ENCODE results near the gene GLA.
A peak's percentile ranks its signal among the peaks of the same experiment; 100 is the strongest.

The GLA gene

DNA sequence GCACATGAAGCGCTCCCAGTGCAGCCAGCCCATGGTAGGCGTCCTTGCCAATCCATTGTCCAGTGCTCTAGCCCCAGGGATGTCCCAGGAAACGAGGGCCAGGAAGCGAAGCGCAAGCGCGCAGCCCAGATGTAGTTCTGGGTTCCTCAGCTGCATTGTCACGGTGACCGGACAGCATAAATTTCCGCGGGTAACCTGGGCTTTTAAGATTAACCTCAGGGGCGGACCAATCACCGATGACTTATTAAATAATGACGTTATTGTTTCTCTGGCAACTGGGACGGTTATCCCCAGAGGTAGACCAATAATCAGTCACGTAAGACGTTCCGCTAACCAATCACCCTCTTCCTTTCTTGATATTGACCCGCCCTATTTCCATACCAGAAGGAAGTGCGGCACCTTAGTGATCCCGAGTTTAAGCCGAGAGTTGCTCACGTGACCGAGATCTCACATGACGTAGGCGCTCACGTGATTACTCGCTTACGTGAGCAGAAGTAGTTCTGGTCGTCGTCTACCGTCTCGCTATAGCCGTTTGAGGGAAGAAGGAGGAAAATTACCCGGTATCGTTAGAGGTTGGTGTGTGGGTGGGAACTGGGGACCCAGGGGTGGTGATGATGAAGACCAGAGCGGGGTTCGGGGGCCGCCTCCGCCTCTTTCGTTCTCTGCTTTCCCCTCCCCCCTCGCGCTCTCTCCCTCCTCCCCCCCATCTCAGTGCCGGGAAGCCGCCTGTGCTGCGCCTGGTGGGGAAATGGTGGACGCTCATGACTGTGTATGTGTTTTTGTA, at the start of gene GLA, which contains the start of gene HNRNPH2:
GLA (minus strand) TSS at position 178 of the 784 bp plus-strand sequence; CDS start at position 156, 22 bp downstream.
HNRNPH2 (plus strand) TSS at position 475 of the 784 bp plus-strand sequence. CDS start 3,767 bp downstream, outside the sequence.
- peak within 1 kb of the TSS; percentile 79 for H3K4me3 ChIP-seq (ENCODE audit: low read length)
- H3K27ac ChIP-seq (ENCODE audit: low read depth, low read length), result peak within 1 kb of the TSS; percentile 80
- no peaks in the 10 kb centered on the region for H4K20me1 ChIP-seq (ENCODE audit: control insufficient read depth, insufficient read depth, low read depth, low read length)
- no peaks in the 10 kb centered on the region for H3K27me3 ChIP-seq (ENCODE audit: control insufficient read depth, low read length)
- peaks cover 30% of the 10 kb centered on the region for H3K36me3 ChIP-seq (ENCODE audit: control insufficient read depth, low read length)
- no peak for TF ChIP-seq EZH2phosphoT487 (IDR thresholded peaks at IDR 0.05; ENCODE audit: borderline replicate concordance, low read length)
- TF ChIP-seq, protein P1, sequence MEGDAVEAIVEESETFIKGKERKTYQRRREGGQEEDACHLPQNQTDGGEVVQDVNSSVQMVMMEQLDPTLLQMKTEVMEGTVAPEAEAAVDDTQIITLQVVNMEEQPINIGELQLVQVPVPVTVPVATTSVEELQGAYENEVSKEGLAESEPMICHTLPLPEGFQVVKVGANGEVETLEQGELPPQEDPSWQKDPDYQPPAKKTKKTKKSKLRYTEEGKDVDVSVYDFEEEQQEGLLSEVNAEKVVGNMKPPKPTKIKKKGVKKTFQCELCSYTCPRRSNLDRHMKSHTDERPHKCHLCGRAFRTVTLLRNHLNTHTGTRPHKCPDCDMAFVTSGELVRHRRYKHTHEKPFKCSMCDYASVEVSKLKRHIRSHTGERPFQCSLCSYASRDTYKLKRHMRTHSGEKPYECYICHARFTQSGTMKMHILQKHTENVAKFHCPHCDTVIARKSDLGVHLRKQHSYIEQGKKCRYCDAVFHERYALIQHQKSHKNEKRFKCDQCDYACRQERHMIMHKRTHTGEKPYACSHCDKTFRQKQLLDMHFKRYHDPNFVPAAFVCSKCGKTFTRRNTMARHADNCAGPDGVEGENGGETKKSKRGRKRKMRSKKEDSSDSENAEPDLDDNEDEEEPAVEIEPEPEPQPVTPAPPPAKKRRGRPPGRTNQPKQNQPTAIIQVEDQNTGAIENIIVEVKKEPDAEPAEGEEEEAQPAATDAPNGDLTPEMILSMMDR (IDR thresholded peaks at IDR 0.05; ENCODE audit: low read depth, low read length, poor library complexity, severe bottlenecking), result no peak
- no peaks in the 10 kb centered on the region for H3K9me2 ChIP-seq (replicated peaks; ENCODE audit: control insufficient read depth, low read length)
- H3K79me2 ChIP-seq (ENCODE audit: control insufficient read depth, low read length), result peaks cover 88% of the 10 kb centered on the region
- no peaks in the 10 kb centered on the region for H3K9me3 ChIP-seq (ENCODE audit: control insufficient read depth, insufficient read depth, low read length)
- H3K4me1 ChIP-seq (ENCODE audit: control insufficient read depth, low read length), result peaks cover 21% of the 10 kb centered on the region
- peak within 1 kb of the TSS; percentile 79 for H3K4me2 ChIP-seq (ENCODE audit: low read length)
- H3F3A ChIP-seq (ENCODE audit: control insufficient read depth, insufficient read depth), result no peaks in the 10 kb centered on the region

DNA sequence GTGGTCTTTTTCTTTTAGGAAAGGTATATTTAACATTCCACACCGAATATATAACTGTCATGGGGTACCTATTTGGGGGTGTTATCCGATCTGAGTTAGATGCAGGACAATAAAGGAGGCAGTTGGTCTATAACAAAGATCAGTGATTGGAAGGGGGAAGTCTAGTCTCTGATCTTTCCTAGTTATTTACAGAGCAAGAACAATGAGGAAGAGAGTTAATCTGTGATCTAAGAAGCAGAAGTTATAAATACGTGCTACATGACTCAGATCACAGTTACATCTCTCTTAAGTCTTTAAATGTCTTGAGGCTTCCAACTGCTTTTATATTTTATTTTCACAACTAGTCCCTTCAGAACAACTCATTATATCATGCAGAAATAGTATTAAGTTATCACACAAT, 44.3 kb upstream of the GLA start:
- no peaks in the 10 kb centered on the region for H3K79me2 ChIP-seq (ENCODE audit: control insufficient read depth, low read length)
- H3K4me1 ChIP-seq (ENCODE audit: control insufficient read depth, low read length), result no peaks in the 10 kb centered on the region
- H3F3A ChIP-seq (ENCODE audit: control insufficient read depth, insufficient read depth), result no peaks in the 10 kb centered on the region
- TF ChIP-seq, protein P1 (IDR thresholded peaks at IDR 0.05; ENCODE audit: low read depth, low read length, poor library complexity, severe bottlenecking), result no peak
- TF ChIP-seq EZH2phosphoT487 (IDR thresholded peaks at IDR 0.05; ENCODE audit: borderline replicate concordance, low read length), result no peak
- no peak overlapping the region for H3K4me3 ChIP-seq (ENCODE audit: low read length)
- no peak overlapping the region for H3K4me2 ChIP-seq (ENCODE audit: low read length)
- H3K36me3 ChIP-seq (ENCODE audit: control insufficient read depth, low read length), result no peaks in the 10 kb centered on the region
- H3K9me2 ChIP-seq (replicated peaks; ENCODE audit: control insufficient read depth, low read length), result no peaks in the 10 kb centered on the region
- H4K20me1 ChIP-seq (ENCODE audit: control insufficient read depth, insufficient read depth, low read depth, low read length), result no peaks in the 10 kb centered on the region
- H3K27ac ChIP-seq (ENCODE audit: low read depth, low read length), result no peak overlapping the region
- no peaks in the 10 kb centered on the region for H3K9me3 ChIP-seq (ENCODE audit: control insufficient read depth, insufficient read depth, low read length)
- no peaks in the 10 kb centered on the region for H3K27me3 ChIP-seq (ENCODE audit: control insufficient read depth, low read length)

DNA sequence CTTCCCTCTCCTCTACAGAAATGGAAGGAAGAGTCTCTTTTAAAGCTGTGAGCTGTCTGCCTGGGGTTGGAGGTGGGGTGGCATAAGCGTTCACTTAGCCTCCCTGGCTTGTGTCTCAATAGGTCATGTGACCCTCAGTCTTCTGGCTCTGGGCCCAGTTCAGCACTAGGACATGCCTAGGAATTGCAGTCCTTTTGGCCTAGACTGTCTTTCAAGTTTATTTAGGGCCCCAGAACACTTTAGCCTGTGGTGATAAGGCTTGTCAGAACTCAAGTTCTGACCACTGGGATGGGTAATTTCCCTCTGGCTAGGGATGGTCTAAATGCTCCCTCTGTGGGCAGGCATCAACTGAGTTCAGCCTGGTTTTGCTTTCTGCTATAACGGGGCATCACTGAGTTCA, 43.2 kb upstream of the GLA start:
- Histone ChIP-seq H3K9me2 (replicated peaks; ENCODE audit: control insufficient read depth, low read length) (no peaks in the 10 kb centered on the region), H3K4me3 (ENCODE audit: low read length) (no peak overlapping the region), H3K27me3 (ENCODE audit: control insufficient read depth, low read length) (no peaks in the 10 kb centered on the region), H3K4me2 (ENCODE audit: low read length) (no peak overlapping the region), H3K36me3 (ENCODE audit: control insufficient read depth, low read length) (no peaks in the 10 kb centered on the region), H3K79me2 (ENCODE audit: control insufficient read depth, low read length) (no peaks in the 10 kb centered on the region), H4K20me1 (ENCODE audit: control insufficient read depth, insufficient read depth, low read depth, low read length) (no peaks in the 10 kb centered on the region), H3F3A (ENCODE audit: control insufficient read depth, insufficient read depth) (no peaks in the 10 kb centered on the region), H3K27ac (ENCODE audit: low read depth, low read length) (no peak overlapping the region), H3K4me1 (ENCODE audit: control insufficient read depth, low read length) (no peaks in the 10 kb centered on the region), H3K9me3 (ENCODE audit: control insufficient read depth, insufficient read depth, low read length) (no peaks in the 10 kb centered on the region)
- TF ChIP-seq, protein P1 (IDR thresholded peaks at IDR 0.05; ENCODE audit: low read depth, low read length, poor library complexity, severe bottlenecking), result no peak
- no peak for TF ChIP-seq EZH2phosphoT487 (IDR thresholded peaks at IDR 0.05; ENCODE audit: borderline replicate concordance, low read length)
